Hematopoietic multipotent progenitor cell treated with erythropoietin and hydrocortisone succinate and interleukin-3 and kit ligand, for 17 days (in vitro differentiated cells): Measurements from ENCODE around the gene U2AF1L4.
A peak's percentile ranks its signal among the peaks of the same experiment; 100 is the strongest.

Experiments used
- DNase-seq: peaks from one replicate; pipeline ENCODE4 v3.0.0-alpha.2; 2015; ENCODE audit warnings: low spot score

U2AF1L4 gene

GRCh38 chr19:35712567-35713505 lies 32.4 kb downstream of the U2AF1L4 start:
- DNase-seq, result no peak

GRCh38 chr19:35710784-35711723 lies 34.2 kb downstream of the U2AF1L4 start:
- no peak for DNase-seq

- DNase-seq, result no peak
These were observed 36.8 kb downstream of the U2AF1L4 start for GRCh38 chr19:35708391-35708790.

GRCh38 chr19:35704218-35704617 lies 41.0 kb downstream of the U2AF1L4 start, which contains the start of gene ZBTB32:
TSS of gene ZBTB32 (plus strand) at chr19:35704558. CDS start at chr19:35714627, 10,069 bp downstream.
- DNase-seq, result no peak

- DNase-seq, result no peak
These were observed 41.9 kb downstream of the U2AF1L4 start for GRCh38 chr19:35703343-35703742.

- peak; percentile 89 for DNase-seq
These were observed 42.8 kb downstream of the U2AF1L4 start for GRCh38 chr19:35702223-35703012.

GRCh38 chr19:35696835-35697234 lies 48.4 kb downstream of the U2AF1L4 start:
- DNase-seq, result no peak

GRCh38 chr19:35695895-35696422 lies 49.3 kb downstream of the U2AF1L4 start:
- DNase-seq, result no peak

GRCh38 chr19:35693835-35694599 lies 51.2 kb downstream of the U2AF1L4 start:
- DNase-seq, result peak; percentile 94

- DNase-seq, result no peak
These were observed 51.8 kb downstream of the U2AF1L4 start for GRCh38 chr19:35693422-35693821.
